ENCODE results near the gene TMEM163.

GRCh38 chr2:134609924-134610513 lies 108.8 kb downstream of the TMEM163 start:
- TF ChIP-seq POLR2A (IDR thresholded peaks at IDR 0.05) (no peak), EP300 (IDR thresholded peaks at IDR 0.05) (no peak), CTCF (IDR thresholded peaks at IDR 0.05) (no peak), POLR2AphosphoS5 (IDR thresholded peaks at IDR 0.05) (no peak)
